NCI-H345 treated with DMSO at 0.1 percent for 48 hours (cell line): ENCODE measurements around the gene RNF41.
A peak's percentile ranks its signal among the peaks of the same experiment; 100 is the strongest.
"Not testable (repeated sequence)": the region's sequence is repeated elsewhere in the genome, so short reads cannot be mapped to it uniquely, and the experiment has no call there.

Source experiments
- DNase-seq: peaks from one replicate; lab custom pipeline; 2025; ENCODE audit not compliant: unreplicated experiment; lab: John Stamatoyannopoulos, UW

RNF41 gene

DNA sequence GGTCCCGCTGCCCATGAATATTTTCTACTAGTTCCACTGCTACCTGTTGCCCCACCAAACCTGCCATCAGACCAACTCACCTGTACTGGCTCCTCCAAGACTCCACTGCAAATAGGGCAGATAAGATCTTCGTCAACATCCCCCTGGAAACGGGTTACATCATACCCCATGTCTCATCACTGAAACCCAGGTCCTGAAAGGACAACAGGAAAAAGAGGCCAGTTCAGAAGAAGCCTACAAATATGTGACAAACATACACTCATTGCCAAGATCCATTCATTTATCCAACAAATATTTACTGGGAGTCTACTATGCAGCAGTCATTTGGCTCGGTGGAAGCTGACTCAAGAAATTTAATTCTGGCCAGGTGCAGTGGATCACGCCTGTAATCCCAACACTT, 7.8 kb downstream of the RNF41 start:
- no peak for DNase-seq

GRCh38 chr12:56212361-56212760, 9.4 kb downstream of the RNF41 start:
- DNase-seq = no peak

DNA sequence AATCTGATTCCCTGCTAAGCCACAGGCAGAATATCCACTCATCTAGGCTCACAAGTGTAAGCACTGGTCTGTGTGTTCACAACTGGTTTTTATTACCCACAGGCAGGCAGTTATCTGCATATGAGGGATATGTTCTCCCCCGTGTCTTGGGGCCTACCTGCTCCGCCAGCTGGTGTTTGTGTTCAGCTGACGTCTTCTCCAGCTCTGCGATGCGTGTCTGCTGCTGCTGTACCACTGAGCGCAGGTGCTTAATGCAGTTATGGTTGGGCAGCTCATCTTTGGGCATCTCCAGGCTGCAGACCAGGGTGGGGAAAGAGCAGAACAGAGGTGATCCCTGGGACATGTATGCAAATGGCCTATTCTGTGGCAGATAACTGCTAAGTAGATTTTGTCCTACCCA, 13.7 kb downstream of the RNF41 start:
- no peak for DNase-seq

DNA sequence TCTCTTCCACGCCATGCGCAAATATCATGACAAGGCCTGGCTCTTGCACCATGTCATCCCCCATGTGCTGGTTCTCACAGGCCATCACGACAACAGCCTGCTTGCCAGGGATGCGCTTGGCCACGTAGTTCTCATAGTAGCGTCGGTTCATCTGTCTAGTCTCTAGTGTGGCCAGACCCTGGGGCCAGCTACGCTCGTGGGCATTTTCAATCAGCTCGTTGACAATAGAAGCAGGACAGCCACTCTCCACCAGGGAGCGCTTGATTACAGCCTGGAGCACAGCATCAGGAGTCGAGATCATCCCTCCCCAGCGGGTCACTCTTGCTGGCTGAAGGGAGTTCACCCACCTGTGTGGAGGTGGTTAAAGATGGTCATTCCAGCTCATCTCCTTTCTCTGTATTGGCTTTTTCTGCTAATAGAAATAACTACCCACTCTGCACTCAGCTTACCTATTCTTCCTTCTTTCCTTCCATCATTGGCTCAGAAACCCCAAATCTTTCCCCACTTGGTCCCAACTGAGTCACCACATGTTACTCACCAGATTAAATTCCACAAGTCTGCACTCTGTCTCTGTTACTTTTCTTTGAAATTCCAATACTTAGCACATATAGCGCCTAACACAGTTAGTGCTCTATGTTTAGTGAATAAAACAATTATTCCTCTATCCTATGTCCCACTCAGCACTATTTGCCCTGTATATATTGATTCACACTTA, 15.1 kb downstream of the RNF41 start:
- DNase-seq = no peak

DNA sequence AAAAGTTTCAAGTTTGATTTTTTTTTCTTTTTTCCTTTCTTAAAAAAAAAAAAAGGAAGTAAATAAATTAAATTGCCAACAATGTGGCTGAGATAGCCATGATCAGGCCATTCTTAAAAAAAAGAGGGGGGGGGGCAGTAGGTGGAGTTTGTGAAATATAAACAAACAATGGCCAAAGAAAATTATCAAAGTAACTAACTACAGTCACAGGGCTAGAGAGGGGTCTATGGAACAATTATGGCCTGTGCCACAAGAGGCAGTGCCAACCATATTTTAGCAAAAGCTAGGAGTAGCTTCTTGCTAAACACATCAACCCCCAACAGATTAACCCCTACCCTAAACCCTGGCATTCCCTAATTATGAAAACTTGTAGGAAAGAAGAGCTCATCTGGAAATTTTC, 16.3 kb downstream of the RNF41 start:
- no peak for DNase-seq

DNA sequence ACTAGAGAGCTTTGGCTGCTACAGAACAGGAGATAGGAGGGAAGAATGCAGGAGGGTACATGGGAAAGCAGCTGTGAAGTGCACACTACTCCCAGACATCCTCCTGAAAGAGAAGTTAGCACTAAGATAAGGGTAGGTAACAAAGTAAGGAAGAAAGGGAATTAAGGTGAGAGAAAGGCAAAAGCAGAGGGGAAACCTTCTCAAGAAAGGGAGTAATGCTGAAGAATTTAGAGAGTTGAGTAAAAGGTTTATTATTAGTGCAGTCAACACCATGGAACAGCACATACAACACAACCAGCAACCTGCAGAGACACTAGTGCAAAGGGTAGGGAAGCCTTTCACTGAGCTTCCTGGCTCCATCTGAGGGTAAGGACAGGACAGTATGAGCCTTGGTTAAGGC, 17.4 kb downstream of the RNF41 start:
- DNase-seq = no peak

GRCh38 chr12:56202838-56203237, 18.9 kb downstream of the RNF41 start:
- no peak for DNase-seq

DNA sequence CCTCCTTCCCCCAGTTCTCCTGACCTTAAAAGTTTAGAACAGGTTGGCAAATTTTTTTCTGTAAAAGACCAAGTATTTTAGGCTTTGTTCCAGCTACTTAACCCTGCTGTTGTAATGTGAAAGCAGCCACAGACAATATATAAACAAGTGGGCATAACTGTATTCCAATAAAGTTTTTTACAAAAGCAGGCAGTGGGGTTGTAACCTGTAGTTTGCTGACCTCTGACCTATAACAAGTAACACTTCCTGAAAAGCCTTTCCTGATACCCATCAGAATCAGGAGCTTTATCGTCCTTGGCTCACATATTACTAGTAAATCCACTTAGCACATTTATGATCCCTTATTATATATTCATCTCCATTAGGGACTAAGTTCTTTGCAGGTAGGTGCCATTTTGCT, 19.4 kb downstream of the RNF41 start:
- no peak for DNase-seq

GRCh38 chr12:56198836-56199235, 22.9 kb downstream of the RNF41 start:
- DNase-seq = no peak

- DNase-seq = no peak
Measured at GRCh38 chr12:56197921-56198635, 23.6 kb downstream of the RNF41 start.

DNA sequence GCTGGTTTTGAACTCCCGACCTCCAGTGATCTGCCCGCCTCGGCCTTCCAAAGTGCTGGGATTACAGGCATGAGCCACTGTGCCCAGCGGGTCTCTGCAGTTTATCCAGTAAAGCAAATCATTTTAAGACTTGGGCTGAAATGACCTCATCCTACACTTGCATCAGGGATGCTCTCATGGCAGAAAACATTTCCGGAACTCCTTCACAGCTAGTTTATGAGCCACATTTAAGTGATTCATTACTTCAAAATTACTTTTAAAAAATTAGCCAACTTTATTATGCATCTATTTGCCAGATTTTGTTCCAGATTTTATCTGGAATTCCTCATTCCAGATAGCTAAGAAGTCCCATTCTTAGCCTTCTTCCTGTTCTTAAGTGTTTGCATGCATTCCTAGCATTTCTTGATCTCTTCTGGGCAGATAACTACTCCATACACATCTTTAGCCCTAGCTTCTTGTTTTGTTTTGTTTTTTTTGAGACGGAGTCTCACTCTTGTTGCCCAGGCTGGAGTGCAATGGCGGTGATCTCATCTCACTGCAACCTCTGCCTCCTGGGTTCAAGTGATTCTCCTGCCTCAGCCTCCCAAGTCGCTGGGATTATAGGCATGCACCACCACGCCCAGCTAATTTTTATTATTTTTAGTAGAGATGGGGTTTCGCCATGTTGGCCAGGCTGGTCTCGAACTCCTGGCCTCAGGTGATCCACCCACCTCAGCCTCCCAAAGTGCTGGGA, 24.7 kb downstream of the RNF41 start:
- DNase-seq = not testable (repeated sequence)

- peak; percentile 62 for DNase-seq
Measured at GRCh38 chr12:56193025-56193578, 28.6 kb downstream of the RNF41 start.

DNA sequence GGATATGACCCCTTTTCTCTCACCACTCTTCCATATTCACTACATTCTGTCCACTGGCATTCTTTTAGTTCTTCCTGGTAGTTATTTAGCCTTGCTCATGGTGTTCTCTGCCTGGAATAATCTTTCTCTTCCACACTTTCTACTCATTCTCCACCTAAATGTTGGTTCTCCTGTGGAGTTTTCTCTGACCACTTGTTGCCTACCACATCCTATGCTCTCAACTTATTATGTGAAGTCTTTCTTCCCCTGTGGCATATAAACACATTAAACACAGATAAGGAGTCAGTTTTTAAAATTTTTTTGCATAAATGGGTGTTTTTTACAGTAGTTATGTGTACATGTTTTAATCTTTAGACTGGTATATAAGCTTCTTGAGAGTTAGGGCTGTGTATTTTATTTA, 29.1 kb downstream of the RNF41 start:
- no peak for DNase-seq

GRCh38 chr12:56190695-56191155, 31.0 kb downstream of the RNF41 start:
- DNase-seq = no peak

DNA sequence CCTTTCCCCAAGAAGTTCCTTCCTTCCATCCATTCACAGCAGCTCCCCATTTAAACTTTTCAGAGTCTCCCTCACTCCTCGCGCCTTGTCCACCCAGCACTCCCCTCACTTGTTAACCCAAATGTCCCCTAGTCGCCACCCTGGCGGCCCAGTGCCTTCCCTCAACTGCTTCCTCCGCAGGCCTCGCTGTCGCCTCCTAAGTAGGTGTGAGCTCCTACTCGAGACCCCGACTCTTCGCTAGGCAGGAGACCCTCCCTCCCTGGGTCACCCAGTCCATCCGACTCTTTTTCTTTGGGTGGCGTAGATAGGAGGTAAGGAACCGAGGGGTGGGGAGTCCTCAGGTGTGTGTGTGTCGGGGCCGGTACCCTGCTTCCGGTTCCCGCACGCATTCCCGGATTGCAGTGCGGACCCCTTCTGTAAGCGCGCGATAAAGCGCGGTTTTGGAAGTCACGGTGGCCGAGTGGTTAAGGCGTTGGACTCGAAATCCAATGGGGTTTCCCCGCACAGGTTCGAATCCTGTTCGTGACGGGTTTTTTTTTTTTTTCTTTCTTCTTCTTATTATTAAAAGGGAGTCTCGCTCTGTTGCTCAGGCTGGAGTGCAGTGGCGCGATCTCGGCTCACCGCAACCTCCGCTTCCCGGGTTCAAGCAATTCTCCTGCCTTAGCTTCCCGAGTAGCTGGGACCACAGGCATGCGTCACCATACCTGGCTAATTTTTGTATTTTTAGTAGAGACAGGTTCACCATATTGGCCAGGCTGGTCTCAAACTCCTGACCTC, 31.6 kb downstream of the RNF41 start:
- peak; percentile 61 for DNase-seq

DNA sequence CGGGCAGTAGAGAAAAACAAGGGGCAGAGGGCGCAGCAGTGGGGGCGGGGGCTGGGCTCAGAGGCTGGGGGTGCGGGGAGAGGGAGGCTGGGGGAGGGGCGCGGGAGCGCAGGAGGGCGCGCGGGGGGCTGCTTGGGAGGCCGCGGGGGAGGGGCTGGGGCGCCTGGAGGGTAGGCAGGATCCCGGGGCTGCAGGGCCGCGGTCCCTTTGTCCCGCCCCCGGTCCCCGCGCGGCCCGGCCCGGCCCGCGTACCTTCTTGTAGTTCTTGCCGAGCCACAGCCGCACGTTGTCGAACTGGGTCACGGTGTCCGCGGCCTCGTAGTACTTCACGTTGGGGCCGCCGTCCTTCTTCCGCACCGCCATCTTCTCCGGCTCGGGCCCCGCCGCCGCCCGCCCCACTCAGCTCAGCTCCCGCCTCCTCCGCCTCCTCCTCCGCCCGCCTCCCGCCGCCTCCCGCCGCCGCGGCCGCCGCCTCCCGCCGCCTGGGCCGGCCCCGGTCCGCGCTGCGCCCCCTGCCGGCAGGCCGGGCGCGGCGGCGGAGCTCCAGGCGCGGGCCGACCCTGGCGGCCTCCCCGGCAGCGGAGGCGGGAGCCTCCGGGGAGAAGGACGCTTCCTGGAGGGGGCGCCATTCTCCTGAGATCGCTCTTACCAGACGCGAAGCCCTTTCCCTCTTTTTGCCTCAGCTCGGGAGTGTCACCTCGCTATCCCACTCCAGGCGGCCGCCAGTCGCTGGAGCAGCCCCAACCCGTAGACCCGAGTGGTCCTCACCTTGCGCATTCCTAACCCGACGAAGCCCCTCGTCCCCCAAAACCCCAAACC, 32.4 kb downstream of the RNF41 start, which contains the start of gene SMARCC2:
Gene SMARCC2 (minus strand): TSS at position 385 of the 819 bp plus-strand sequence. CDS start 22 bp downstream, at position 363.
- DNase-seq = peak; percentile 69

DNA sequence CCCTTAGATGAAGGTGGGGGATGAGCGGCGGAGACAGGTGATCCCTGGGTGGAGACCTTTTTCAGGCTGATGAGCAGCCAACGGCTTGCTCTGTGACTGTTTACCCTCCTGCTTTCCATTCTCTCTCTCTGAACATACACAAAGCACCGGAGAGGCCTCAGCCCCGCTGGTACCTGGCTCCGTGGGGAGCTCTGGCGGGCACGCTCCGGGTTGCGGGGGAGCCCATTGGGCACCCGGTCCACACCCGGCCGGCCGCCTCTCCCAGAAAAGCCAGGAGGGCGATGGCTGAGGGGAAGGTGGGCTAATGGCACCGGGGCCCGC, 33.0 kb downstream of the RNF41 start:
- no peak for DNase-seq

DNA sequence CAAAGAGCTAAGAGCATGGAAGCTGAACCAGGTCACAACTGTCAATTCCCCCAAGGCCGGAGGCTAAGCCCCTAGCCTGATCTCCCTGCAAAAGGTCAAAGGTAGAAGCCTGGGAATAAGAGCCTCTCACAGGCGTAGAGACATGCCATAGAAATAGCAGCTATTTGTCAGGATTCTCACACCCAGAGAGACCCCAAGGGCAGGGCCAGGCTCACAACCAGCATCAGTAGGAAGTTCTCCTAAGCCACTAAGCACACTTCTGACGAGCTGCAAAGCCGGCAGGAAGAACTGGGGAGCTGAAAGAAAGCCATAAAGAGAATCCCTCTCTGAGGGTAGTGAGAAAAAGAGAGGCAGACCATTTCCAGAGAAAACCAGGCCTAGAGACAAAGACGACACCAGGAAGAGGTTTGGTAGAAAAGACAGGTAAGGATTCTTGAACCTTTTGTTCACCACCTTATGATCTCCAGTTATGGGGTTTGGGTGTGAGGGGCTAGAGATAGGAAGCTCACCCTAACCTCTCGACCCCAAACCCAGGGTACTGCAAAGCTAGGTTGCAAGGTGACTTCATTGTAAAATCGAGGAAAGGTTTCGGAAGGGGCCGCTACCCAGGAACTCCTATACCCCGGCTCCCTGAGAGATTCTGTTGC, 33.5 kb downstream of the RNF41 start:
- no peak for DNase-seq

DNA sequence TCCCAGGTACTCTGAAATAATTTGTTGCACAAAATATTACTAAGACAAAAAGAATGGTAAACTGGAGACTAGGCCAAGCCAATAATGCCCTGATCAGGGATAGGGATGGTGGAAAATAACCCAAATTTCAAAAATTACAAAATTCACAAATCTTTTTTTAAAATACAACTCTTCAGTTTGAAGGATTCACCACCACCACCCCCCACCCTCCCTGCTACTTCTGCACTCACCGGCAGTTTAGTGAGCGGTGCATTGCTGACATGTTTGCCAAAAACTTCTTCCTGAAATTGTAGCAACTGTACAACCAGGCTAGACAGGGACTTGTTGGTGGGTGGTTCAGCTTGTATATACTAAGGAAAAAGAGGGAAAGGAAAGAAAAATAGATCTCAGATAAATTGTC, 34.8 kb downstream of the RNF41 start:
- no peak for DNase-seq

DNA sequence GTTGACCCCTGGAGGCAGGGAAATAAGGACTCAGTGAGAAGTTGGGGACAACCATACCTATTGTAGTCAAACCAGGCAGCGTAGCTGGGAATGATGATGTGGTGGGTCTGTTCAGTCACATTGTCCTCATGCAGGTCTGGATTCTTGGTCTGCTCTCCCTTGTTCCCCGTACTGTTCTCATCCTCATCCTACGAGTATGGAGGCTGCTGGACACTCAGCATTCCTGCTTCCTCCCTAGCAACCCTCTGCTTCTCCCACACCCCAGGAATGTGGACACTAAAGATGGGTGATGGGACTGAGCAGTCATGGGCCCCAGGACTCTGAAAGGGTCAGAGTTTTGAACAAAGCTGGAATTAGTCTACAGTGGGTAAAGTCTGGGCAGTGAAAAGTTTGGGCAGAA, 43.4 kb downstream of the RNF41 start:
- DNase-seq = no peak
